H1 (cell line): ENCODE results near the gene SMOC2. TPM values are rescaled to one million over a fixed set of nuclear protein-coding genes. Genes with fewer than 3 reads are reported as not detected.

Experiments used
- CTCF ChIA-PET: fragments of 300-600 bp; sonication (Branson Sonifier 250); formaldehyde crosslinking; loops from one replicate; lab custom pipeline; 2021; ENCODE audit not compliant: partially characterized antibody; lab: Charles Lee
- POLR2A ChIA-PET: fragments of 300-600 bp; sonication (Branson Sonifier 250); formaldehyde crosslinking; loops from one replicate; lab custom pipeline; 2021; ENCODE audit warnings: inconsistent platforms; ENCODE audit not compliant: partially characterized antibody; lab: Charles Lee
- DNase-seq, 2 experiments: peaks; one replicate each; pipeline versions ENCODE4 v3.0.0 to v3.0.0-alpha.2; 2010 to 2022; ENCODE audit warnings: low spot score in 2 of 2, low read depth in 1 of 2, mixed read lengths in 1 of 2
- FAIRE-seq: peaks from 2 replicates; lab custom pipeline; 2011; peaks lifted over from hg19 to GRCh38; lab: Jason Lieb, UNC
- H2AFZ ChIP-seq: 2 replicates; pipeline ENCODE4 v1.8.1; 2012; ENCODE audit warnings: low read length, inconsistent platforms
- H2AK5ac ChIP-seq: 2 replicates; pipeline ENCODE4 v1.6.1; 2013; ENCODE audit warnings: low read depth, low read length
- H2BK120ac ChIP-seq: replicated peaks from 2 replicates; pipeline ENCODE3; 2013; ENCODE audit warnings: low read depth, low read length, inconsistent platforms
- H2BK12ac ChIP-seq: 2 replicates; pipeline ENCODE4 v1.6.1; 2013; ENCODE audit warnings: low read depth, low read length
- H2BK15ac ChIP-seq: 2 replicates; pipeline ENCODE4 v1.6.1; 2013; ENCODE audit warnings: low read length
- H2BK20ac ChIP-seq: 2 replicates; pipeline ENCODE4 v1.6.1; 2013; ENCODE audit warnings: low read length
- H2BK5ac ChIP-seq: 2 replicates; pipeline ENCODE4 v1.6.1; 2013; ENCODE audit warnings: low read depth, low read length
- H3K14ac ChIP-seq: 2 replicates; pipeline ENCODE4 v1.6.1; 2013; ENCODE audit warnings: inconsistent platforms; ENCODE audit not compliant: insufficient read length
- H3K18ac ChIP-seq: 2 replicates; pipeline ENCODE4 v1.6.1; 2013; ENCODE audit warnings: low read length; ENCODE audit errors: extremely low read depth
- H3K23ac ChIP-seq: 2 replicates; pipeline ENCODE4 v1.6.1; 2013; ENCODE audit warnings: inconsistent platforms; ENCODE audit not compliant: insufficient read length
- H3K23me2 ChIP-seq: 2 replicates; pipeline ENCODE4 v1.6.1; 2013; ENCODE audit warnings: low read depth, low read length
- H3K27ac ChIP-seq: 2 replicates; pipeline ENCODE4 v1.6.1; 2011; ENCODE audit warnings: low read depth, low read length, inconsistent platforms
- H3K27me3 ChIP-seq, 4 experiments: replicated peaks in 1 of 4; 1 replicate in 1 of 4; 2 replicates in 3 of 4; pipeline versions ENCODE4 v1.6.1 to v1.8.1; 2011 to 2013; ENCODE audit warnings: low read length in 3 of 4, mild to moderate bottlenecking in 3 of 4, inconsistent platforms in 2 of 4, mixed read lengths in 2 of 4, moderate library complexity in 1 of 4; ENCODE audit not compliant: control insufficient read depth in 3 of 4, insufficient read depth in 3 of 4; ENCODE audit errors: extremely low read depth in 1 of 4
- H3K36me3 ChIP-seq, 4 experiments: 2 replicates each; pipeline versions ENCODE4 v1.6.1 to v1.8.1; 2011 to 2013; ENCODE audit warnings: mild to moderate bottlenecking in 4 of 4, low read length in 3 of 4, moderate library complexity in 2 of 4, control low read depth in 1 of 4, inconsistent platforms in 1 of 4; ENCODE audit not compliant: insufficient read depth in 4 of 4, control insufficient read depth in 2 of 4
- H3K4ac ChIP-seq: replicated peaks from 2 replicates; pipeline ENCODE3; 2013; ENCODE audit warnings: low read length, low read depth, mixed read lengths, inconsistent platforms; ENCODE audit not compliant: insufficient read length
- H3K4me1 ChIP-seq, 4 experiments: replicated peaks in 1 of 4; 1 replicate in 1 of 4; 2 replicates in 3 of 4; pipeline versions ENCODE4 v1.6.1 to v1.8.1; 2011 to 2013; ENCODE audit warnings: low read length in 3 of 4, inconsistent platforms in 2 of 4, mixed read lengths in 1 of 4; ENCODE audit not compliant: insufficient read depth in 4 of 4, control insufficient read depth in 3 of 4
- H3K4me2 ChIP-seq, 2 experiments: 2 replicates each; pipeline versions ENCODE4 v1.6.1 to v1.8.1; 2011 to 2013; ENCODE audit warnings: low read depth in 2 of 2, low read length in 2 of 2, control low read depth in 1 of 2, inconsistent platforms in 1 of 2, mild to moderate bottlenecking in 1 of 2; ENCODE audit not compliant: insufficient read depth in 1 of 2
- H3K4me3 ChIP-seq, 4 experiments: fragments of 200-600, 300-600 bp in 1 of 4; sonication (generic), shearing (Covaris generic), sonication (Bioruptor Twin) in 1 of 4; 2 replicates each; pipeline versions ENCODE4 v1.5.1 to v1.8.1; 2011 to 2016; ENCODE audit warnings: low read length in 4 of 4, low read depth in 3 of 4, control low read depth in 2 of 4, inconsistent platforms in 2 of 4, mild to moderate bottlenecking in 2 of 4, mixed read lengths in 1 of 4, moderate library complexity in 1 of 4; ENCODE audit not compliant: insufficient read depth in 2 of 4; ENCODE audit errors: extremely low read depth in 1 of 4
- H3K56ac ChIP-seq: replicated peaks from 2 replicates; pipeline ENCODE3; 2013; ENCODE audit warnings: low read depth, mild to moderate bottlenecking, mixed read lengths, low read length, inconsistent platforms; ENCODE audit not compliant: insufficient read length
- H3K79me1 ChIP-seq: 2 replicates; pipeline ENCODE4 v1.6.1; 2013; ENCODE audit warnings: low read depth, low read length, control low read depth
- H3K79me2 ChIP-seq, 2 experiments: 2 replicates each; pipeline versions ENCODE4 v1.6.1 to v1.8.1; 2012 to 2013; ENCODE audit warnings: low read length in 2 of 2, mild to moderate bottlenecking in 2 of 2, inconsistent platforms in 1 of 2; ENCODE audit not compliant: insufficient read depth in 2 of 2, control insufficient read depth in 1 of 2
- H3K9ac ChIP-seq, 4 experiments: replicated peaks in 1 of 4; 1 replicate in 1 of 4; 2 replicates in 3 of 4; pipeline versions ENCODE4 v1.6.1 to v1.8.1; 2011 to 2013; ENCODE audit warnings: low read depth in 3 of 4, low read length in 3 of 4, control low read depth in 2 of 4, mild to moderate bottlenecking in 2 of 4, moderate library complexity in 2 of 4, inconsistent platforms in 1 of 4; ENCODE audit errors: extremely low read depth in 1 of 4
- H3K9me3 ChIP-seq, 2 experiments: 2 replicates each; pipeline versions ENCODE4 v1.6.1 to v1.8.1; 2012 to 2013; ENCODE audit warnings: mild to moderate bottlenecking in 2 of 2, moderate library complexity in 2 of 2, control low read depth in 1 of 2, inconsistent platforms in 1 of 2, low read depth in 1 of 2, low read length in 1 of 2, mixed read lengths in 1 of 2; ENCODE audit not compliant: insufficient read depth in 2 of 2
- H4K20me1 ChIP-seq, 2 experiments: replicated peaks in 1 of 2; 2 replicates each; pipeline versions ENCODE3 to v1.8.1; 2011 to 2013; ENCODE audit warnings: inconsistent platforms in 2 of 2, low read length in 2 of 2, mild to moderate bottlenecking in 1 of 2; ENCODE audit not compliant: insufficient read depth in 2 of 2, control insufficient read depth in 1 of 2
- H4K5ac ChIP-seq: 2 replicates; pipeline ENCODE4 v1.6.1; 2013; ENCODE audit warnings: low read length, low read depth, mixed read lengths, inconsistent platforms; ENCODE audit not compliant: insufficient read length
- H4K8ac ChIP-seq: 2 replicates; pipeline ENCODE4 v1.8.0; 2013; ENCODE audit warnings: mild to moderate bottlenecking, moderate library complexity, low read length, inconsistent platforms; ENCODE audit not compliant: insufficient read depth; ENCODE audit errors: extremely low read depth
- H4K91ac ChIP-seq: replicated peaks from 2 replicates; pipeline ENCODE3; 2013; ENCODE audit warnings: low read length, mixed read lengths, inconsistent platforms; ENCODE audit not compliant: insufficient read length
- BRCA1 ChIP-seq: IDR thresholded peaks from 2 replicates; pipeline ENCODE4 v1.6.1; 2012; ENCODE audit warnings: low read depth, low read length, improper control_type of control experiment
- CBX5 ChIP-seq: fragments of 300-800, 300-1000 bp; sonication (generic); IDR thresholded peaks from 2 replicates; pipeline ENCODE4 v1.7.1; 2016; ENCODE audit warnings: antibody characterized with exemption, low read length, low read depth
- POU5F1 ChIP-seq: IDR thresholded peaks from 2 replicates; pipeline ENCODE4 v1.6.1; 2011; ENCODE audit warnings: low read depth, mild to moderate bottlenecking, low read length, moderate library complexity
- RXRA ChIP-seq: IDR thresholded peaks from 2 replicates; pipeline ENCODE4 v1.6.1; 2011; ENCODE audit warnings: low read depth, mild to moderate bottlenecking, low read length, moderate library complexity; ENCODE audit not compliant: insufficient read depth
- SP2 ChIP-seq: IDR thresholded peaks from 2 replicates; pipeline ENCODE4 v1.6.1; 2012; ENCODE audit warnings: mild to moderate bottlenecking, low read length, inconsistent platforms
- TAF7 ChIP-seq: optimal IDR thresholded peaks from 2 replicates; pipeline ENCODE3; 2011; ENCODE audit warnings: low read depth, mild to moderate bottlenecking, inconsistent platforms, low read length, moderate library complexity, borderline replicate concordance
- TCF12 ChIP-seq: IDR thresholded peaks from 2 replicates; pipeline ENCODE4 v1.6.1; 2011; ENCODE audit warnings: low read depth, mild to moderate bottlenecking, low read length
- WGBS, 2 experiments: shearing (Covaris generic) in 1 of 2; methylation state at CpG; one replicate each; pipeline versions ENCODE4 v1.1.6 to v1.1.7; 2013 to 2015; ENCODE audit warnings: low lambda C conversion rate in 2 of 2, mixed read lengths in 2 of 2, inconsistent platforms in 1 of 2, low coverage in 1 of 2, missing lambda C conversion rate in 1 of 2; ENCODE audit not compliant: insufficient replicate concordance in 2 of 2, insufficient coverage in 1 of 2, insufficient read length in 1 of 2; ENCODE audit errors: extremely low coverage in 1 of 2, missing lambda C conversion rate in 1 of 2; 5-methylcytosine and 5-hydroxymethylcytosine counted together
- polyA plus RNA-seq, 7 experiments: library from polyadenylated mRNA; depleted of rRNA in 3 of 7; stranded (reverse) in 5 of 7; unstranded in 2 of 7; fragments of >200 nt in 5 of 7; fragments of 200-250 nt in 2 of 7; gene quantifications; 1 replicate in 5 of 7; 2 replicates in 1 of 7; 4 replicates in 1 of 7; pipeline versions ENCODE4 v1.2.1 to v1.2.3, GENCODE V29; 2011 to 2013; ENCODE audit warnings: missing spikeins in 2 of 7, mixed read lengths in 2 of 7
- total RNA-seq: library from RNA; stranded (reverse); fragmentation: NEBNext Ultra II Directional; extraction: Animal tissue kit (Norgen Biotek cat#: 25700); gene quantifications from 2 replicates; pipeline ENCODE4 v1.2.1, GENCODE V29; 2021
- TF ChIP-seq, protein P1 (sequence below): IDR thresholded peaks from 2 replicates; pipeline ENCODE4 v1.6.1; 2011; ENCODE audit warnings: low read depth, mild to moderate bottlenecking, low read length; ENCODE audit not compliant: insufficient read depth
- TF ChIP-seq, protein P2 (sequence below): IDR thresholded peaks from 2 replicates; pipeline ENCODE4 v1.6.1; 2012; ENCODE audit warnings: low read length, inconsistent platforms
- TF ChIP-seq, protein P3 (sequence below): IDR thresholded peaks from 2 replicates; pipeline ENCODE4 v1.6.1; 2012; ENCODE audit warnings: inconsistent platforms

Gene SMOC2
- total and polyA plus RNA-seq, 2 of the 8 experiments (the other 6 are each of a cell fraction or from before 2014, with no cell fraction given), result 7.7 to 8.5 TPM

DNA sequence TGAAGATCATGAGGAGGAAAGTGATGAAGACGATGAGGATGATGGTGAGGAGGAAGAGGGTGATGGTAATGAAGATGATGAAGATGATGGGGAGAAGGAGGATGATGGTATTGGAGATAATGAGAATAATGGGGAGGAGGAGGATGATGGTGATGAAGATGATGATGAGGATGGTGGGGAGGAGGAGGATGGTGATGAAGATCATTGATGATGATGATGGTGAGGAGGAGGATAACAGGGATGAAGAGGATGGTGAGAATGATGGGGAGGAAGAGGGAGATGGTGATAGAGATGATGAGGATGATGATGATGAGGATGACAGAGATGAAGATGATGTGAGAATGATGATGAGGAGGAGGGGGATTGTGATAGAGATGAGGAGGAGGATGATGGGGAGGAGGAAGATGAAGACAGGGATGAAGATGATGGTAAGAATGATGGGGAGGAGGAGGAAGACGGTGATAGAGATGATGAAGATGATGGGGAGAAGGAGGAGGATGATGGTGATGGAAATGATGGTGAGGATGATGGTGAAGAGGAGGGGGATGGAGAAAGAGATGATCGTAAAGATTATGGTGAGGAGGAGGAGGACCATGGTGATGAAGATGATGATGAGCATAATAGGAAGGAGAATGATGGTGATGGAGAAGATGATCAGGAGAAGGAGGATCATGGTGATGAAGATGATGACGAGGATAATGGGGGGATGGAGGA, 273.7 kb downstream of the SMOC2 start:
- no peak overlapping the region for H4K8ac ChIP-seq
- H3K4me1 ChIP-seq, result no peaks in the 10 kb centered on the region
- H2BK120ac ChIP-seq, result no peak overlapping the region
- no peak overlapping the region for H3K4me2 ChIP-seq
- peaks cover 19% of the 10 kb centered on the region; the same call in 1 of the 2 replicates for H3K23me2 ChIP-seq
- H2BK12ac ChIP-seq, result no peak overlapping the region
- FAIRE-seq (no peak), DNase-seq (no peak)
- H4K91ac ChIP-seq, result no peak overlapping the region
- H3K79me1 ChIP-seq, result no peaks in the 10 kb centered on the region
- H4K20me1 ChIP-seq, result no peaks in the 10 kb centered on the region
- CTCF ChIA-PET, result interaction anchor here (1.4 to 5.1 kb wide), 6 partner anchors 10 to 345 kb away, joined by 3 to 43 read pairs (median 6); no protein-coding TSS in a partner anchor
- H3K18ac ChIP-seq, result no peak overlapping the region
- no peak overlapping the region for H3K4ac ChIP-seq
- H3K27me3 ChIP-seq, result no peaks in the 10 kb centered on the region
- H2BK15ac ChIP-seq, result no peak overlapping the region
- no peak overlapping the region for H4K5ac ChIP-seq
- H3K36me3 ChIP-seq, result no peaks in the 10 kb centered on the region
- no peak overlapping the region for H3K23ac ChIP-seq
- no peak overlapping the region for H3K4me3 ChIP-seq
- H2AK5ac ChIP-seq, result peak overlapping the region; percentile 75; the same call in 1 of the 2 replicates
- no peak overlapping the region for H2AFZ ChIP-seq
- no peak overlapping the region for H2BK20ac ChIP-seq
- H3K56ac ChIP-seq, result no peak overlapping the region
- no peaks in the 10 kb centered on the region for H3K79me2 ChIP-seq
- WGBS, 2 experiments, result 85 to 100% methylated on average over 4 of the region's 4 CpGs
- H2BK5ac ChIP-seq, result no peak overlapping the region
- H3K9ac ChIP-seq, result no peak overlapping the region
- H3K9me3 ChIP-seq, result peaks cover 25 to 30% of the 10 kb centered on the region in 2 experiments
- H3K27ac ChIP-seq, result no peak overlapping the region
- H3K14ac ChIP-seq, result no peak overlapping the region
- POLR2A ChIA-PET, result no interaction called here
- TF ChIP-seq, protein P1, sequence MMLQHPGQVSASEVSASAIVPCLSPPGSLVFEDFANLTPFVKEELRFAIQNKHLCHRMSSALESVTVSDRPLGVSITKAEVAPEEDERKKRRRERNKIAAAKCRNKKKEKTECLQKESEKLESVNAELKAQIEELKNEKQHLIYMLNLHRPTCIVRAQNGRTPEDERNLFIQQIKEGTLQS, result no peak
- no peak for TF ChIP-seq SP2
- TF ChIP-seq TAF7, result no peak
- TF ChIP-seq, protein P2, sequence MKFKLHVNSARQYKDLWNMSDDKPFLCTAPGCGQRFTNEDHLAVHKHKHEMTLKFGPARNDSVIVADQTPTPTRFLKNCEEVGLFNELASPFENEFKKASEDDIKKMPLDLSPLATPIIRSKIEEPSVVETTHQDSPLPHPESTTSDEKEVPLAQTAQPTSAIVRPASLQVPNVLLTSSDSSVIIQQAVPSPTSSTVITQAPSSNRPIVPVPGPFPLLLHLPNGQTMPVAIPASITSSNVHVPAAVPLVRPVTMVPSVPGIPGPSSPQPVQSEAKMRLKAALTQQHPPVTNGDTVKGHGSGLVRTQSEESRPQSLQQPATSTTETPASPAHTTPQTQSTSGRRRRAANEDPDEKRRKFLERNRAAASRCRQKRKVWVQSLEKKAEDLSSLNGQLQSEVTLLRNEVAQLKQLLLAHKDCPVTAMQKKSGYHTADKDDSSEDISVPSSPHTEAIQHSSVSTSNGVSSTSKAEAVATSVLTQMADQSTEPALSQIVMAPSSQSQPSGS, result no peak
- no peak for TF ChIP-seq POU5F1
- no peak for TF ChIP-seq CBX5
- TF ChIP-seq TCF12, result no peak
- TF ChIP-seq, protein P3, sequence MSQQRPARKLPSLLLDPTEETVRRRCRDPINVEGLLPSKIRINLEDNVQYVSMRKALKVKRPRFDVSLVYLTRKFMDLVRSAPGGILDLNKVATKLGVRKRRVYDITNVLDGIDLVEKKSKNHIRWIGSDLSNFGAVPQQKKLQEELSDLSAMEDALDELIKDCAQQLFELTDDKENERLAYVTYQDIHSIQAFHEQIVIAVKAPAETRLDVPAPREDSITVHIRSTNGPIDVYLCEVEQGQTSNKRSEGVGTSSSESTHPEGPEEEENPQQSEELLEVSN, result no peak
- TF ChIP-seq RXRA, result no peak
- TF ChIP-seq BRCA1, result no peak
